Measurements from ENCODE around the gene SPTSSA. TPM values are rescaled to one million over a fixed set of nuclear protein-coding genes. Genes with fewer than 3 reads are reported as not detected.

SPTSSA gene
- total RNA-seq, 1 experiment from 2014 or later, result 30.0 TPM

- H3K4me1 ChIP-seq, result no peaks in the 10 kb centered on the region
- H3K4me1 Mint-ChIP-seq (ENCODE audit: low read depth, unreplicated experiment), result no peaks in the 10 kb centered on the region
- no peak overlapping the region for H3K4me3 ChIP-seq (ENCODE audit: low read depth, low read length)
- no peaks in the 10 kb centered on the region for H3K27me3 Mint-ChIP-seq (ENCODE audit: insufficient read depth, unreplicated experiment)
- TF ChIP-seq CTCF (IDR thresholded peaks at IDR 0.05; ENCODE audit: insufficient read depth in 1 of 2, low read depth in 1 of 2, low read length in 1 of 2, severe bottlenecking in 1 of 2, unreplicated experiment in 1 of 2), result no peak
- no peaks in the 10 kb centered on the region for H3K27me3 ChIP-seq (replicated peaks; ENCODE audit: control insufficient read depth, insufficient read depth, low read length)
- H3K27ac Mint-ChIP-seq (ENCODE audit: unreplicated experiment), result no peak overlapping the region
- BruUV-seq (replicated peaks), result no TSS peak
- H3K4me3 Mint-ChIP-seq (ENCODE audit: unreplicated experiment), result no peak overlapping the region
- H3K9me3 Mint-ChIP-seq (ENCODE audit: unreplicated experiment), result peaks cover 10% of the 10 kb centered on the region
- no peaks in the 10 kb centered on the region for H3K36me3 Mint-ChIP-seq (ENCODE audit: insufficient read depth, unreplicated experiment)
- DNase-seq, result no peak
- no peaks in the 10 kb centered on the region for H3K36me3 ChIP-seq (ENCODE audit: control insufficient read depth, insufficient read depth, low read length)
- CTCF ChIA-PET, result no interaction called here
- POLR2A ChIA-PET, result no interaction called here
- intact Hi-C loops (cut with micrococcal nuclease; ENCODE audit: unreplicated experiment), result no loop called here
- H3K9me3 ChIP-seq, result no peaks in the 10 kb centered on the region; the same call in 1 of the 2 replicates
These were observed 54.1 kb downstream of the SPTSSA start for GRCh38 chr14:34407951-34408350.

GRCh38 chr14:34404416-34404815 lies 57.6 kb downstream of the SPTSSA start:
- Histone ChIP-seq H3K9me3 (no peaks in the 10 kb centered on the region; the same call in 1 of the 2 replicates), H3K4me1 (no peaks in the 10 kb centered on the region), H3K36me3 (ENCODE audit: control insufficient read depth, insufficient read depth, low read length) (no peaks in the 10 kb centered on the region), H3K27me3 (replicated peaks; ENCODE audit: control insufficient read depth, insufficient read depth, low read length) (no peaks in the 10 kb centered on the region), H3K4me3 (ENCODE audit: low read depth, low read length) (no peak overlapping the region)
- Mint-ChIP-seq H3K36me3 (ENCODE audit: insufficient read depth, unreplicated experiment) (no peaks in the 10 kb centered on the region), H3K27me3 (ENCODE audit: insufficient read depth, unreplicated experiment) (no peaks in the 10 kb centered on the region), H3K27ac (ENCODE audit: unreplicated experiment) (no peak overlapping the region), H3K4me1 (ENCODE audit: low read depth, unreplicated experiment) (no peaks in the 10 kb centered on the region), H3K4me3 (ENCODE audit: unreplicated experiment) (no peak overlapping the region), H3K9me3 (ENCODE audit: unreplicated experiment) (no peaks in the 10 kb centered on the region)
- intact Hi-C loops (cut with micrococcal nuclease; ENCODE audit: unreplicated experiment), result no loop called here
- no peak for DNase-seq
- no peak for TF ChIP-seq CTCF (IDR thresholded peaks at IDR 0.05; ENCODE audit: insufficient read depth in 1 of 2, low read depth in 1 of 2, low read length in 1 of 2, severe bottlenecking in 1 of 2, unreplicated experiment in 1 of 2)
- ChIA-PET CTCF (no interaction called here), POLR2A (no interaction called here)
- BruUV-seq (replicated peaks), result no TSS peak

- H3K4me3 ChIP-seq (ENCODE audit: low read depth, low read length), result no peak overlapping the region
- H3K27me3 Mint-ChIP-seq (ENCODE audit: insufficient read depth, unreplicated experiment), result no peaks in the 10 kb centered on the region
- H3K36me3 Mint-ChIP-seq (ENCODE audit: insufficient read depth, unreplicated experiment), result no peaks in the 10 kb centered on the region
- no peaks in the 10 kb centered on the region for H3K36me3 ChIP-seq (ENCODE audit: control insufficient read depth, insufficient read depth, low read length)
- CTCF ChIA-PET, result no interaction called here
- no peaks in the 10 kb centered on the region for H3K4me1 Mint-ChIP-seq (ENCODE audit: low read depth, unreplicated experiment)
- no peak for DNase-seq
- no peak for TF ChIP-seq CTCF (IDR thresholded peaks at IDR 0.05; ENCODE audit: insufficient read depth in 1 of 2, low read depth in 1 of 2, low read length in 1 of 2, severe bottlenecking in 1 of 2, unreplicated experiment in 1 of 2)
- H3K4me3 Mint-ChIP-seq (ENCODE audit: unreplicated experiment), result no peak overlapping the region
- H3K27me3 ChIP-seq (replicated peaks; ENCODE audit: control insufficient read depth, insufficient read depth, low read length), result no peaks in the 10 kb centered on the region
- H3K9me3 Mint-ChIP-seq (ENCODE audit: unreplicated experiment), result no peaks in the 10 kb centered on the region
- no peaks in the 10 kb centered on the region for H3K4me1 ChIP-seq
- H3K9me3 ChIP-seq, result no peaks in the 10 kb centered on the region; the same call in 1 of the 2 replicates
- intact Hi-C loops (cut with micrococcal nuclease; ENCODE audit: unreplicated experiment), result no loop called here
- BruUV-seq (replicated peaks), result no TSS peak
- no peak overlapping the region for H3K27ac Mint-ChIP-seq (ENCODE audit: unreplicated experiment)
- POLR2A ChIA-PET, result no interaction called here
These were observed 58.4 kb downstream of the SPTSSA start for GRCh38 chr14:34403646-34404045.

Measured in Caco-2 (cell line).